Measurements from ENCODE around the gene ABI3BP.

ABI3BP gene

DNA sequence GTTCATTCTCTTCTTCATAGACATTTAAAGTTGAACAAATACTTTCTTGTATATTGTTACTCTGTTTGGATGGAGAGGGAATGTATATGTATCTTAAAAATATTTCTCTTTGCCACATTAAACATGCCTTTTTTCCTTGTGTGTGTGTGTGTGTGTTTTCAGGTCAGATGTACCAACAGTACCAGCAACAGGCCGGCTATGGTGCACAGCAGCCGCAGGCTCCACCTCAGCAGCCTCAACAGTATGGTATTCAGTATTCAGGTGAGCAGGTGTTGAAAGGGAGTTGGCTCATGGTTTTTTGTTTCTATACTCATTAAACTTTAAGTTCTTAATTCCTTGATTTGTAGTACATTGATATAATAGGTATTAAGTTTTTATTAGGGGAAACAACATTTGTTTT lies 248.6 kb downstream of the ABI3BP start:
- no peak for DNase-seq (ENCODE audit: low read depth in 2 of 3, low spot score in 1 of 3)

- DNase-seq (ENCODE audit: low read depth in 2 of 3, low spot score in 1 of 3) = no peak
These were observed 249.7 kb downstream of the ABI3BP start for GRCh38 chr3:100743535-100743934.

GRCh38 chr3:100740207-100740606 lies 253.0 kb downstream of the ABI3BP start:
- DNase-seq (ENCODE audit: low read depth in 2 of 3, low spot score in 1 of 3) = no peak

- no peak for DNase-seq (ENCODE audit: low read depth in 2 of 3, low spot score in 1 of 3)
These were observed 255.9 kb downstream of the ABI3BP start for GRCh38 chr3:100737334-100737733.

DNA sequence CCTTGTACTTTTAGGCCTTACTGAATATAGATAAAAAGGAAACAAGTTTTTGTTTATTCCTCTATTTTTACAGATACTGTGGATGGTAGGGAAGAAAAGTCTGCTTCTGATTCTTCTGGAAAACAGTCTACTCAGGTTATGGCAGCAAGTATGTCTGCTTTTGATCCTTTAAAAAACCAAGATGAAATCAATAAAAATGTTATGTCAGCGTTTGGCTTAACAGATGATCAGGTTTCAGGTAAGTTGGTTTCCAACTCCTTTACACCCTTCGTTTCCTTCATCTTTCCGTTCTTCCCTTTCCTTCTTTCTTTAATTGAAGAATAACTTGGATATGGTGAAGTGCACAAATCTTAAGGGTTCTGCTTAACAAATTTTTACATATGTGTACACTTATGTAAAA lies 260.8 kb downstream of the ABI3BP start:
- no peak for DNase-seq (ENCODE audit: low read depth in 2 of 3, low spot score in 1 of 3)

- no peak for DNase-seq (ENCODE audit: low read depth in 2 of 3, low spot score in 1 of 3)
These were observed 262.7 kb downstream of the ABI3BP start for GRCh38 chr3:100730524-100730923.

- DNase-seq (ENCODE audit: low read depth in 2 of 3, low spot score in 1 of 3) = no peak
These were observed 266.5 kb downstream of the ABI3BP start for GRCh38 chr3:100726706-100727105.

GRCh38 chr3:100725935-100726513 lies 267.2 kb downstream of the ABI3BP start:
- no peak for DNase-seq (ENCODE audit: low read depth in 2 of 3, low spot score in 1 of 3)

GRCh38 chr3:100720426-100720825 lies 272.8 kb downstream of the ABI3BP start:
- no peak for DNase-seq (ENCODE audit: low read depth in 2 of 3, low spot score in 1 of 3)

GRCh38 chr3:100719136-100719535 lies 274.1 kb downstream of the ABI3BP start:
- DNase-seq (ENCODE audit: low read depth in 2 of 3, low spot score in 1 of 3) = no peak

- DNase-seq (ENCODE audit: low read depth in 2 of 3, low spot score in 1 of 3) = no peak
These were observed 275.4 kb downstream of the ABI3BP start for GRCh38 chr3:100717637-100718487.

DNA sequence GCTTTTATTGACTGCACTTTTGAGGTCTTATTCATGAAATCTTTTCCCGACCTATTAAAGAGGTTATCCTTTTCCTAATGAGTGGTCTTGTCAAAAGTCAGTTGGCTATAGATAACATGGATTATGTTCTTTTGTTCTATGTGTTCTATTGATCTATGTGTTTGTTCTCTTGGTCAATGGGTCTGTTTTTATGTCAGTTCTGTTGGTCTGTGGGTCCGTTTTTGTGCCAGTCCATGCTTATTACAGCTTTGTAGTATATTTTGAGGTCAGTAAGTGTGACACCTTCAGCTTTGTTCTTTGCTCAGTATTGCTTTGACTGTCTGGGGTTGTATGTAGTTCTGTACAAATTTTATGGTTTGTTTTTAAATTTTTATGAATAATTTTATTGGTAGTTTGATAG lies 276.2 kb downstream of the ABI3BP start:
- no peak for DNase-seq (ENCODE audit: low read depth in 2 of 3, low spot score in 1 of 3)

DNA sequence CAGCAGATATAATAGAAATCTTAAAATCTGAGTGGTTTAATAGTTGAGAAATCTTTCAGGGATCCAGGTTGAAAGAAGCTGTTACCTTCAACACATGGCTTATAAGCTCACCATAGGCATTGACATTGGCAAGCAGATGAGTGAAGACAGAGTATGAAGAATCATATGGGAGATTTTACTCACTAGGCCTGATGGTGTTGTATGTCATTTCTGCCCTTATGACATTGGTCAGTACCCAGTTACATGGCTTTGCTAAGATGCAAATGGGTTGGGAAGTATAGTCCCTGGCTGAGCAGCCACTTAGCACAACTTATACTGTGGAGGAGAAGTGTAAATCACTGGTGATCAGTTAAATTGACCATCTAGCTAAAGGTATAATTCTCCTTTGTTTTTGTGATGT lies 278.0 kb downstream of the ABI3BP start:
- DNase-seq (ENCODE audit: low read depth in 2 of 3, low spot score in 1 of 3) = no peak

DNA sequence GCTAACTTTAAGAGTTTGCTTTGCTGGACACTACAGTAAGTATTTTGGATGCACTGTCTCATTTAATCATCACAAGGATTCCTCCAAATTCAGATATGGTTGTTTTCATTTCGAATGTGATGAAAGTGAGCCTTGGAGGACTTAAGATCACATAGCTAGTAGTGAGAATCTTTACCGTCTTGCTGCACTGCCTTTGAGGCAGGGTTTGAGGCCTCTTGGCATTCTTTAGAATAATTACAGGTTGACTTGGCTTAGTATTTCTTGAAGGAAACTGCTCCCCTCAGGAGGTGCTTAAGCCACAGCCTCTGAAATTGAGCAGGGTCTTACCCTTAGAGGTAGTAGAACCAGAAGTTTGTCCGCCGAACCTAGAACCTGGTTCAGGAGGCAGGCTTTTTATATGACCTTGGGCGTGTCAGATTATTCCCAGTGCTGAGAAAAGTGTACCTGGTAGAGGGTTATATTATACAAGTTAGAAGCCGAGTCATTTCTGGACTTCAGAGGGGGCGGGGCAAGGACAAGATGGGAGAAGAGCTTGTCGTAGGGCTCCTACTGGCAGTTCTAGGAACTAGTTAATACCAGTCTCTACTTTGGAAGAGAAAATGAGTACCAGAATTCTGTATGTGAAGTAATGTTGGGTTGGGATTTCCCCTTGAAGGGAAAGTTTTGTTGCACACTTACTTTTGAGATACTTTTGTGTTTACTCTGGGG lies 282.8 kb downstream of the ABI3BP start:
- peak; percentile 71 to 81 (median 76) for DNase-seq (ENCODE audit: low read depth in 2 of 3, low spot score in 1 of 3)

- DNase-seq (ENCODE audit: low read depth in 2 of 3, low spot score in 1 of 3) = peak in 1 of 3 donors; percentile 23
These were observed 283.4 kb downstream of the ABI3BP start for GRCh38 chr3:100709842-100710260.

DNA sequence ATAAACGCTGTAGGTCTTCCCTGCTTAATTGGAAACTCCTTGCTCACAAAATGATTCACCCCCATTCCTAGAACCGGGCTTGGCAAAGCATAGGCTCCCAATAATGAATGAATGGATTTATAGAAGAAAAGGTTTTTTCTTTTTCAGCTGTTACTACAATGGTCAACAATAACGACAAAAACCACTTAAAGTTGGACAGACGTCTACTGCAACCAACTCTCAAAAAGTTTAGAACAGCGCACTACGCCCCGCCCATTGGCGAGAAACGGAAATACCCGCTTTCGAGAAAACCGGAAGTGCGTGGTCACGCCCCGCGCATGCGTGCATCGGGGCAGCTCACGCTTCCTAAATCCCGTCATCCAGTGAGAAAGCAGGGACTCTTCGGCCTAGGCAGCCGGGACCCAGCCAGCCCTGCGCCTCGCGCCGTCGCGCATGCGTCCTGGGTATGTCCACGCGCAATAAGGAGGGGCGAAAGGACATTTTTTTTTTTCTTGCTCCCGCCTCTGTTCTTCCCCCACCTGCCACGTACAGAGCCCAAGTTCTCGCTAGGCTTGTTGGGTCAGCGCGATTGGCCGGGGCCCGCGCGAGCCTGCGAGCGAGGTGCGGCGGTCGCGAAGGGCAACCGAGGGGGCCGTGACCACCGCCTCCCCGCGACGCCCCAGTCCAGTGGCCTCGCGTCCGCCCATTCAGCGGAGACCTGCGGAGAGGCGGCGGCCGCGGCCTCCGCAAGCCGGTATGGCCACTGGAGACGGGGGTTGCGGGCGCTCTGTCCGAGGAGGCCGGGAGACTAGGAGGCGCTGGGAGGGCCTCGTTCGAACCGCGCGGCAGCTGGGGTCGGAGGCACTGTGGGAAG lies 284.0 kb downstream of the ABI3BP start, which contains the start of gene TFG:
TFG (plus strand) TSS at position 506 of the 853 bp plus-strand sequence. CDS start 4,192 bp downstream, outside the sequence.
- DNase-seq (ENCODE audit: low read depth in 2 of 3, low spot score in 1 of 3) = peak; percentile 94 to 95 (median 95)

DNA sequence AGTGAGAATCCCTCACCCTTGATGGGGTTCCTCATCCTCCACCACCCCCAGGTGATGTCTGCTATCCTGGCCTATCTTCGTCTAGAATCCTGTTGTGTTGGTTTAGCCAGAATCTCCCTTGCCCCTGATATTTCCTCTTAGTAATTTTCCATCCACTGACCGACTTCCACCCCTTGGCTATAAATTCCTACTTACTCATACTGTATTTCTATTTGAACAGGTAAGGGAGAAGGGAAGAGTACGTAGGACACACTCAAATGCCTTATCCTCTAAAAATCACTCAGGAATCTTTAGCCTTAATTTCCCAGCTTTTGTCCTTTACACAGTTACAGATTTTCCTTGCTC lies 284.6 kb downstream of the ABI3BP start:
- DNase-seq (ENCODE audit: low read depth in 2 of 3, low spot score in 1 of 3) = no peak

DNA sequence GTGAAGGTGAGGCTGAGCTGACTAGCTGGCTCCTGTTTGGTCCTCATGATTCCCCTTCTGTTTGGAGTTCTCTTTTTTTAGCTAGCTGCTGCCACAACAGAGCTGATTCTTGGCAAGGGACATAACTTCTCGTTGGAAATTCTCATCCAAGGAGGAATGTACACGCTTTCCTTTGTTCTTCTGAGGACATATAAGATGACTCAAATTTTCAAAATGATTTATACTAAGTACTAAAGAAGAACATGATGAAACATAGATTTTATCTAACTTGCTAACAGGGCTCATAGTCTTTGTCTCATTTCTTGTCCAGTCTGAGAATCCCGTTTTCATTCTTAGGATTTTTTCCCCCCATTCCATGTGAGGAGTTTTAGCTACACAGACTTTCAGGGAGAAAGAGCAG lies 286.9 kb downstream of the ABI3BP start:
- no peak for DNase-seq (ENCODE audit: low read depth in 2 of 3, low spot score in 1 of 3)

GRCh38 chr3:100703865-100704264 lies 289.4 kb downstream of the ABI3BP start:
- DNase-seq (ENCODE audit: low read depth in 2 of 3, low spot score in 1 of 3) = no peak

DNA sequence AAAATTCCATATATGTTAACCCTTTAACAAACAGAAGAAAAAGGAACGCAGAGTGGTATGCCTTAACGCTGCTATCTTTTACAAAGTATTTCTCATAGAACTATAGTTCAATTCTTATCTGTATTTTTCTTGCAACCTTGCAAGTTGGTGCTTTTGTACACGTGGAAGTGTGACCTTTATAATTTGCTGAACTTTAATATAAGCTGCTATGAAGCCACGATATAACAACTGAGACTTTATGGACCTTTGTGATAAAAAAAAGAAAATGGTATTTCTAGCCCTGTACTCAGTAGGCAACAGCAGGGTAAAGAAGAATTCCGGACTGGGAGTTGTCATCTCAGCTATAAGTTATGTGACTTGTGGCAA lies 290.3 kb downstream of the ABI3BP start:
- DNase-seq (ENCODE audit: low read depth in 2 of 3, low spot score in 1 of 3) = no peak
